Glutamatergic neuron (in vitro differentiated cells): ENCODE measurements around the gene PBOV1. TPM values are rescaled to one million over a fixed set of nuclear protein-coding genes. Genes with fewer than 3 reads are reported as not detected.

Experiments used
- DNase-seq: peaks from one replicate; pipeline ENCODE4 v3.0.0; 2022
- H3K27ac Mint-ChIP-seq: one replicate; pipeline ENCODE4 v1.8.0; 2020; ENCODE audit warnings: mild to moderate bottlenecking, mixed read lengths, inconsistent platforms; ENCODE audit not compliant: unreplicated experiment
- H3K27me3 Mint-ChIP-seq: one replicate; pipeline ENCODE4 v1.8.0; 2020; ENCODE audit warnings: mild to moderate bottlenecking, moderate library complexity, mixed read lengths, inconsistent platforms; ENCODE audit not compliant: unreplicated experiment
- H3K36me3 Mint-ChIP-seq: one replicate; pipeline ENCODE4 v1.8.0; 2020; ENCODE audit warnings: mild to moderate bottlenecking, mixed read lengths, inconsistent platforms; ENCODE audit not compliant: unreplicated experiment
- H3K4me1 Mint-ChIP-seq: one replicate; pipeline ENCODE4 v1.8.0; 2020; ENCODE audit warnings: mild to moderate bottlenecking, low read depth, mixed read lengths, inconsistent platforms; ENCODE audit not compliant: unreplicated experiment
- H3K4me3 Mint-ChIP-seq: one replicate; pipeline ENCODE4 v1.8.0; 2020; ENCODE audit warnings: mild to moderate bottlenecking, mixed read lengths, inconsistent platforms; ENCODE audit not compliant: unreplicated experiment
- H3K9me3 Mint-ChIP-seq: one replicate; pipeline ENCODE4 v1.8.0; 2020; ENCODE audit warnings: mild to moderate bottlenecking, moderate library complexity, mixed read lengths, inconsistent platforms; ENCODE audit not compliant: unreplicated experiment
- CTCF ChIP-seq: fragments of 200-600 bp; sonication (generic); IDR thresholded peaks from one replicate; pipeline ENCODE4 v1.5.0; 2021; ENCODE audit not compliant: partially characterized antibody, unreplicated experiment
- total RNA-seq: library from RNA; stranded (reverse); fragmentation: NEBNext Ultra II Directional; extraction: Animal tissue kit (Norgen Biotek cat#: 25700); gene quantifications from one replicate; pipeline ENCODE4 v1.2.1, GENCODE V29; 2021; ENCODE audit not compliant: unreplicated experiment

The PBOV1 gene
- total RNA-seq, 1 donor from 2014 or later, result not detected

- Mint-ChIP-seq H3K27me3 (no peaks in the 10 kb centered on the region), H3K36me3 (no peaks in the 10 kb centered on the region), H3K9me3 (no peaks in the 10 kb centered on the region), H3K4me3 (no peak overlapping the region), H3K27ac (no peak overlapping the region), H3K4me1 (peaks cover 12% of the 10 kb centered on the region)
- no peak for DNase-seq
- TF ChIP-seq CTCF, result no peak
Observed at GRCh38 chr6:138234363-138234762, 16.1 kb upstream of the PBOV1 start.

GRCh38 chr6:138231381-138231886 lies 13.1 kb upstream of the PBOV1 start:
- H3K9me3 Mint-ChIP-seq, result peaks cover 2% of the 10 kb centered on the region
- no peak for DNase-seq
- no peak overlapping the region for H3K27ac Mint-ChIP-seq
- H3K27me3 Mint-ChIP-seq, result no peaks in the 10 kb centered on the region
- no peaks in the 10 kb centered on the region for H3K36me3 Mint-ChIP-seq
- no peak for TF ChIP-seq CTCF
- peaks cover 33% of the 10 kb centered on the region for H3K4me1 Mint-ChIP-seq
- H3K4me3 Mint-ChIP-seq, result no peak overlapping the region

GRCh38 chr6:138230759-138231380 lies 12.6 kb upstream of the PBOV1 start:
- Mint-ChIP-seq H3K27ac (no peak overlapping the region), H3K4me1 (peaks cover 38% of the 10 kb centered on the region)
- TF ChIP-seq CTCF, result no peak

DNA sequence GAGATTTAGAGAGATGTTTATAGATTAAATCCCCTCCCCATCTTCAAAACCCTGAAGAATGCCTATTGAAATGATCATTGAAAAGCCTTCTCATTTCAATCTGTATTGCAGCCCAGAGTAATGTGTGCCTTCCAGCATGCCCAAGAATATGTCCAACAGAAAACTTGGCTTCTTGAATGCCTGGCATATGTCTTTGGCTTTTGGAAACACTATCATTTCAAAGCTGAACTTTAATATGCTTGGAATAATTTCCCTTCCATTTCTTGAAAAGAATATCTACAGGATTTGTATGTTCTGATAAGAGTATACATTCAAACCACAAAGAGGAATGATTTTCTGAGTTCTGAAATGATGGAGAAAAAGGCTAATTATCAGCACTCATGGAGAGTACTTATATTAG lies 11.9 kb upstream of the PBOV1 start:
- Mint-ChIP-seq H3K4me1 (peaks cover 40% of the 10 kb centered on the region), H3K4me3 (no peak overlapping the region), H3K9me3 (peaks cover 2% of the 10 kb centered on the region), H3K27me3 (no peaks in the 10 kb centered on the region), H3K36me3 (no peaks in the 10 kb centered on the region), H3K27ac (peak overlapping the region; percentile 0)
- DNase-seq, result no peak
- no peak for TF ChIP-seq CTCF

More at GRCh38 chr6:138230759-138231380, 12.6 kb upstream of the PBOV1 start:
- Mint-ChIP-seq H3K27me3 (no peaks in the 10 kb centered on the region), H3K4me3 (no peak overlapping the region), H3K9me3 (peaks cover 2% of the 10 kb centered on the region), H3K36me3 (no peaks in the 10 kb centered on the region)
- DNase-seq, result no peak

DNA sequence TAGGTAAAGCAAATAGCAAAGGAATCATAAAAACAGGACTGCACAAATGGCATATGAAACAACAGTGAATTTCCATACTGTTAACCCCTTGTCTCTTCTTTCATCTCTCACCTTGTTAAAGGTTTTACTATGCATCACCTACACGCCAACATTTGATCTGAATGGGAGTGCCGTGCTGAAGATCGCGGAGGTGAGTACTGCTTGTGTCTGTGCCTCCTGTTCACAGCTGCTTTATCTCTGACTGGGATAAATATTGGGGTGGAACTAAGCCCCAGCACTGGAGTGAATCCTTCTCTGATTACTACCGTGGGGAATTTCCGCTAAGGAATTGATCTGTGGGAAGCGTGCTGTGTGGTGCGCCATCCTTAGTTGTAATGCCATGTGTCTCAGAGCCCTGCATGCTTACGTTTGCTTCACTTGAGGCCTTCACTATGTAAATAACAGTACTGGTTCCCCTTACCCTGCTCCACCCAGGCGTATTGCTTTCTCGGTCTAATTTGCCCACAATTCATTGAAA lies 11.4 kb upstream of the PBOV1 start:
- Mint-ChIP-seq H3K9me3 (peaks cover 2% of the 10 kb centered on the region), H3K4me1 (peaks cover 40% of the 10 kb centered on the region), H3K27ac (peak overlapping the region; percentile 0), H3K36me3 (no peaks in the 10 kb centered on the region), H3K27me3 (no peaks in the 10 kb centered on the region), H3K4me3 (no peak overlapping the region)
- TF ChIP-seq CTCF, result no peak
- no peak for DNase-seq
